ENCODE data around the gene CCDC90B. TPM values are rescaled to one million over a fixed set of nuclear protein-coding genes. Genes with fewer than 3 reads are reported as not detected.
"Not testable (repeated sequence)": the region's sequence is repeated elsewhere in the genome, so short reads cannot be mapped to it uniquely, and the experiment has no call there.

Gene CCDC90B
- total and polyA plus RNA-seq, 3 experiments from 2014 or later, result 36.7 to 58.9 (median 40.6) TPM

DNA sequence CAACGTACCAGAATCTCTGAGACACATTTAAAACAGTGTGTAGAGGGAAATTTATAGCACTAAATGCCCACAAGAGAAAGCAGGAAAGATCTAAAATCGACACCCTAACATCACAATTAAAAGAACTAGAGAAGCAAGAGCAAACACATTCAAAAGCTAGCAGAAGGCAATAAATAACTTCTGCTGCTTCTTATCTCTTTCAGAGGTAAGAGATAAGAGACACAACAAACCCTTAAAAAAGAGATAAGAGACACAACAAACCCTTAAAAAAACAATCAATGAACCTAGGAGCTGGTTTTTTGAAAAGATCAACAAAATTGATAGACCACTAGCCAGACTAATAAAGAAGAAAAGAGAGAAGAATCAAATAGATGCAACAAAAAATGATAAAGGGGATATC lies 17.1 kb downstream of the CCDC90B start:
- peaks cover 19 to 31% (median 24%) of the 10 kb centered on the region in 3 donors for H3K4me1 Mint-ChIP-seq
- H3K4me3 Mint-ChIP-seq; CTCF ChIA-PET; H3K27ac ChIP-seq (ENCODE audit: low read depth, low read length); H3K9me3 Mint-ChIP-seq; H3K27me3 ChIP-seq (ENCODE audit: insufficient read depth, low read length, poor library complexity, severe bottlenecking); DNase-seq; H3K4me1 ChIP-seq (ENCODE audit: insufficient read depth, low read length); H3K9me3 ChIP-seq (ENCODE audit: low read length); POLR2A ChIA-PET; H3K4me3 ChIP-seq (ENCODE audit: low read length); H3K27me3 Mint-ChIP-seq: not testable (repeated sequence)
- H3K27ac Mint-ChIP-seq, result peak overlapping the region in 3 of 8 donors; percentile 2 to 56 (median 25)
- peaks cover 12% of the 10 kb centered on the region for H3K36me3 ChIP-seq (ENCODE audit: insufficient read depth, low read length)
- peaks cover 34 to 91% (median 44%) of the 10 kb centered on the region in 3 donors for H3K36me3 Mint-ChIP-seq

DNA sequence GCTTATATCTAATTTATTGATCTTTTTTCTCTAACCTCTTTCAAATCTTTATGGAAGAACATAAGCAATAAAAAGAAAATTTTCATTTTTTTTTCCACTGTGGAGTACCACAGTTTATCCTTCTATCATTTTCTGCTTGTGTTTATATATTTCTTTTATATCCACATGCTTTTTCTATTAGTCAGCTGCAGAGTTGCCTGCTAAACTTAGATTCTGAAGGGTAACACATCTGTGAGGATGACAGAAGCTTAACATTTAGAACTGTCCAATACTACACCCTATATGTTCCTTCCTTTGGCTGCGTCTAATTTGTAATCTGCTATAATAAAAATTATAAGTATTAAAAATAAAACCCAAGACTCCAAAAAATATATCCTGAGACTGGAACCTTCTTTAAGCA lies 20.8 kb downstream of the CCDC90B start:
- no peak overlapping the region for H3K27ac Mint-ChIP-seq
- no peak for DNase-seq
- no peaks in the 10 kb centered on the region for H3K9me3 Mint-ChIP-seq
- Histone ChIP-seq H3K4me1 (ENCODE audit: insufficient read depth, low read length) (no peaks in the 10 kb centered on the region), H3K27me3 (ENCODE audit: insufficient read depth, low read length, poor library complexity, severe bottlenecking) (no peaks in the 10 kb centered on the region), H3K9me3 (ENCODE audit: low read length) (no peaks in the 10 kb centered on the region), H3K27ac (ENCODE audit: low read depth, low read length) (no peak overlapping the region), H3K36me3 (ENCODE audit: insufficient read depth, low read length) (peaks cover 23% of the 10 kb centered on the region), H3K4me3 (ENCODE audit: low read length) (no peak overlapping the region)
- H3K27me3 Mint-ChIP-seq, result no peaks in the 10 kb centered on the region
- ChIA-PET POLR2A (no interaction called here), CTCF (no interaction called here)
- H3K4me1 Mint-ChIP-seq, result peaks cover 15 to 24% (median 19%) of the 10 kb centered on the region in 3 donors
- H3K36me3 Mint-ChIP-seq, result peaks cover 10 to 87% (median 31%) of the 10 kb centered on the region in 3 donors
- no peak overlapping the region for H3K4me3 Mint-ChIP-seq

- no peak for DNase-seq
- Mint-ChIP-seq H3K27me3 (no peaks in the 10 kb centered on the region), H3K9me3 (no peaks in the 10 kb centered on the region), H3K4me1 (no peaks in the 10 kb centered on the region), H3K36me3 (peaks cover 4 to 60% (median 22%) of the 10 kb centered on the region in 3 donors), H3K4me3 (no peak overlapping the region), H3K27ac (peak overlapping the region in 5 of 8 donors; percentile 2 to 40 (median 23))
- ChIA-PET CTCF (no interaction called here), POLR2A (no interaction called here)
- H3K27ac ChIP-seq (ENCODE audit: low read depth, low read length), result no peak overlapping the region
- no peaks in the 10 kb centered on the region for H3K9me3 ChIP-seq (ENCODE audit: low read length)
- H3K4me1 ChIP-seq (ENCODE audit: insufficient read depth, low read length), result no peaks in the 10 kb centered on the region
- no peaks in the 10 kb centered on the region for H3K27me3 ChIP-seq (ENCODE audit: insufficient read depth, low read length, poor library complexity, severe bottlenecking)
- H3K36me3 ChIP-seq (ENCODE audit: insufficient read depth, low read length), result peaks cover 18% of the 10 kb centered on the region
- H3K4me3 ChIP-seq (ENCODE audit: low read length), result no peak overlapping the region
Measured at GRCh38 chr11:83259559-83259958, 26.6 kb downstream of the CCDC90B start.

DNA sequence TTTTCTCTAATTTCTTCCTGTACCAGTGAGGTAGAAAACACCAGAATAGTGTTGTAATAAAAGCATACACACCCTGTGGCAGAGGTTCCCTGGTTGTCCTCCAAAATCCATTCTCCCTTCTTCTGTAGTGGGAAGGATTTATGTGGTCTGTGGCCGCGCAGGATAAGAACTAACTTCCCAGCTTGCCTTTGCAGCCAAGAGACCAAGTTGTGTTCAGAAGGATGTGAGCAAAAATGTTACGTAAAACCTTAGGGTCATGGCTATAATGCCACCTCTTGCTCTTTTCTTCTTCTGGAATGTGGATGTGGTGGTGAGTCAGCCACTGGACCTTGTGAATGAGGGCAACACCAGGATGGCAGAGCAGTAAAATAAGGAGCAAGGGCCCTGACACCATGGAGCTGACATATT lies 28.4 kb downstream of the CCDC90B start:
- no peaks in the 10 kb centered on the region for H3K9me3 ChIP-seq (ENCODE audit: low read length)
- H3K4me3 ChIP-seq (ENCODE audit: low read length), result no peak overlapping the region
- peaks cover 8% of the 10 kb centered on the region for H3K36me3 ChIP-seq (ENCODE audit: insufficient read depth, low read length)
- ChIA-PET POLR2A (no interaction called here), CTCF (interaction anchor here (0.6 to 1.5 kb wide), 3 partner anchors 11 to 414 kb away, joined by 3 to 4 read pairs (median 3); no protein-coding TSS in a partner anchor)
- Mint-ChIP-seq H3K36me3 (peaks cover 0 to 43% (median 18%) of the 10 kb centered on the region in 3 donors), H3K4me1 (no peaks in the 10 kb centered on the region), H3K27me3 (no peaks in the 10 kb centered on the region), H3K4me3 (no peak overlapping the region), H3K27ac (peak overlapping the region in 4 of 8 donors; percentile 23 to 59 (median 48)), H3K9me3 (no peaks in the 10 kb centered on the region)
- no peaks in the 10 kb centered on the region for H3K27me3 ChIP-seq (ENCODE audit: insufficient read depth, low read length, poor library complexity, severe bottlenecking)
- DNase-seq, result no peak
- no peaks in the 10 kb centered on the region for H3K4me1 ChIP-seq (ENCODE audit: insufficient read depth, low read length)
- no peak overlapping the region for H3K27ac ChIP-seq (ENCODE audit: low read depth, low read length)

GRCh38 chr11:83256602-83257340 lies 29.4 kb downstream of the CCDC90B start:
- Histone ChIP-seq H3K27me3 (ENCODE audit: insufficient read depth, low read length, poor library complexity, severe bottlenecking) (no peaks in the 10 kb centered on the region), H3K4me3 (ENCODE audit: low read length) (no peak overlapping the region), H3K4me1 (ENCODE audit: insufficient read depth, low read length) (no peaks in the 10 kb centered on the region), H3K36me3 (ENCODE audit: insufficient read depth, low read length) (peaks cover 5% of the 10 kb centered on the region), H3K9me3 (ENCODE audit: low read length) (no peaks in the 10 kb centered on the region), H3K27ac (ENCODE audit: low read depth, low read length) (no peak overlapping the region)
- H3K36me3 Mint-ChIP-seq, result peaks cover 0 to 37% (median 17%) of the 10 kb centered on the region in 3 donors
- CTCF ChIA-PET, result interaction anchor here (1.5 kb wide), 1 partner anchor 390 kb away, joined by 3 read pairs; no protein-coding TSS in a partner anchor
- no peak overlapping the region for H3K4me3 Mint-ChIP-seq
- peak overlapping the region in 5 of 8 donors; percentile 8 to 90 (median 33) for H3K27ac Mint-ChIP-seq
- H3K4me1 Mint-ChIP-seq, result no peaks in the 10 kb centered on the region
- H3K9me3 Mint-ChIP-seq, result no peaks in the 10 kb centered on the region
- no peaks in the 10 kb centered on the region for H3K27me3 Mint-ChIP-seq
- no peak for DNase-seq
- POLR2A ChIA-PET, result no interaction called here

DNA sequence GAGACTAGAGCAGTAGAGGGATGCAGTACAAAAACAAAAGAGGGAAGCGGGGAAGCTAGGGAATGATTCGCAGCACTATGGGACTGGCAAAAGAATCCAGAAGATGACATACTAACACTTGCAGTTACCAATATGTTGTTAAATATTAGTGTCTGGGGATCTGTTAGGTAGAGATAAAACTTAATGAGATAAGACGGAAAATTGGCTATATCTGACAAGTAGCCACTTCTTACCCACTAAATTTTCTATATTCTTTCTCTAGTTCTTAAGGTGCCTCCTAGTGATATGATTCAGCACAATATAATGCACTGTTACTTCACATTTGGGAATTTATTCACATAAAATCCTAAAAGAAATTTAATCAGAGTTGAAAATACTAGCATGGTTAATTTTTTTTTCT lies 30.8 kb downstream of the CCDC90B start:
- H3K9me3 Mint-ChIP-seq, result no peaks in the 10 kb centered on the region
- no peaks in the 10 kb centered on the region for H3K4me1 ChIP-seq (ENCODE audit: insufficient read depth, low read length)
- ChIA-PET POLR2A (no interaction called here), CTCF (no interaction called here)
- H3K27ac ChIP-seq (ENCODE audit: low read depth, low read length), result no peak overlapping the region
- H3K4me3 Mint-ChIP-seq, result no peak overlapping the region
- H3K36me3 ChIP-seq (ENCODE audit: insufficient read depth, low read length), result no peaks in the 10 kb centered on the region
- H3K9me3 ChIP-seq (ENCODE audit: low read length), result no peaks in the 10 kb centered on the region
- H3K36me3 Mint-ChIP-seq, result peaks cover 0 to 28% (median 14%) of the 10 kb centered on the region in 3 donors
- H3K27me3 Mint-ChIP-seq, result no peaks in the 10 kb centered on the region
- no peak for DNase-seq
- H3K4me1 Mint-ChIP-seq, result no peaks in the 10 kb centered on the region
- H3K27me3 ChIP-seq (ENCODE audit: insufficient read depth, low read length, poor library complexity, severe bottlenecking), result no peaks in the 10 kb centered on the region
- no peak overlapping the region for H3K4me3 ChIP-seq (ENCODE audit: low read length)
- H3K27ac Mint-ChIP-seq, result peak overlapping the region in 2 of 8 donors; percentile 13 to 44

- H3K27me3 Mint-ChIP-seq, result no peaks in the 10 kb centered on the region
- H3K36me3 Mint-ChIP-seq, result peaks cover 0 to 14% (median 10%) of the 10 kb centered on the region in 3 donors
- no peak overlapping the region for H3K27ac Mint-ChIP-seq
- Histone ChIP-seq H3K9me3 (ENCODE audit: low read length) (no peaks in the 10 kb centered on the region), H3K4me3 (ENCODE audit: low read length) (no peak overlapping the region), H3K27ac (ENCODE audit: low read depth, low read length) (no peak overlapping the region), H3K36me3 (ENCODE audit: insufficient read depth, low read length) (no peaks in the 10 kb centered on the region), H3K4me1 (ENCODE audit: insufficient read depth, low read length) (no peaks in the 10 kb centered on the region), H3K27me3 (ENCODE audit: insufficient read depth, low read length, poor library complexity, severe bottlenecking) (no peaks in the 10 kb centered on the region)
- DNase-seq, result no peak
- no peaks in the 10 kb centered on the region for H3K9me3 Mint-ChIP-seq
- peaks cover 6 to 10% (median 7%) of the 10 kb centered on the region in 3 donors for H3K4me1 Mint-ChIP-seq
- H3K4me3 Mint-ChIP-seq, result no peak overlapping the region
- ChIA-PET CTCF (no interaction called here), POLR2A (no interaction called here)
Measured at GRCh38 chr11:83252941-83253340, 33.2 kb downstream of the CCDC90B start.

DNA sequence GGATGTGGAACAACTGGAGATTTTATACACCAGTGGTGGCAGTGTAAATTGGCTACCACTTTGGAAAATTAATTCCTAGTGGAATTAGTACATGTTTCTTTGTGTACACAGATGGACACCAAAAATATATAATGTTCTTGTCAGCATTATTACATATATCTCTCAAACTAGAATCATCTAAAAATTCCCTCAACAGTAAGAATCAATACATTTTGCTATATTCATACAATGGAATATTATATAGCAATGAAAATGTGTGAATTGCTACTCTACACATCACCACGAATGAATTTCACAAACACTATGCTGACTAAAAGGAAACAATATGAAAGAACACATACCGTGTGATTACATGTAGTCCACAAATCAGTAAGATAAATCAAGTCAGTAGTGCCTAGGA lies 33.9 kb downstream of the CCDC90B start:
- no peaks in the 10 kb centered on the region for H3K27me3 Mint-ChIP-seq
- peaks cover 0 to 9% (median 8%) of the 10 kb centered on the region in 3 donors for H3K36me3 Mint-ChIP-seq
- no peaks in the 10 kb centered on the region for H3K27me3 ChIP-seq (ENCODE audit: insufficient read depth, low read length, poor library complexity, severe bottlenecking)
- H3K27ac Mint-ChIP-seq, result no peak overlapping the region
- no peak overlapping the region for H3K4me3 Mint-ChIP-seq
- no peaks in the 10 kb centered on the region for H3K9me3 ChIP-seq (ENCODE audit: low read length)
- H3K9me3 Mint-ChIP-seq, result no peaks in the 10 kb centered on the region
- ChIA-PET POLR2A (no interaction called here), CTCF (no interaction called here)
- DNase-seq, result no peak
- H3K36me3 ChIP-seq (ENCODE audit: insufficient read depth, low read length), result no peaks in the 10 kb centered on the region
- H3K4me1 Mint-ChIP-seq, result peaks cover 6 to 10% (median 7%) of the 10 kb centered on the region in 3 donors
- H3K4me3 ChIP-seq (ENCODE audit: low read length), result no peak overlapping the region
- H3K27ac ChIP-seq (ENCODE audit: low read depth, low read length), result no peak overlapping the region
- H3K4me1 ChIP-seq (ENCODE audit: insufficient read depth, low read length), result no peaks in the 10 kb centered on the region
